Osteoblast (primary cell): ENCODE results near the gene DBX2. TPM values are rescaled to one million over a fixed set of nuclear protein-coding genes. Genes with fewer than 3 reads are reported as not detected.

Experiments used
- DNase-seq: peaks from one replicate; pipeline ENCODE4 v3.0.0; 2011; ENCODE audit warnings: low spot score, mixed read lengths; ENCODE audit not compliant: insufficient read length; ENCODE audit errors: missing footprints
- H2AFZ ChIP-seq: 2 replicates; pipeline ENCODE4 v1.6.0; 2011; ENCODE audit warnings: mild to moderate bottlenecking, low read length
- H3K27ac ChIP-seq: 2 replicates; pipeline ENCODE4 v1.5.1; 2011; ENCODE audit warnings: mild to moderate bottlenecking, low read depth, low read length, moderate library complexity
- H3K27me3 ChIP-seq: 2 replicates; pipeline ENCODE4 v1.6.0; 2012; ENCODE audit warnings: mild to moderate bottlenecking, control low read depth, inconsistent platforms, low read length, moderate library complexity; ENCODE audit not compliant: insufficient read depth
- H3K36me3 ChIP-seq: 2 replicates; pipeline ENCODE4 v1.5.1; 2011; ENCODE audit warnings: mild to moderate bottlenecking, low read length, control low read depth, moderate library complexity; ENCODE audit not compliant: insufficient read depth
- H3K4me1 ChIP-seq: 2 replicates; pipeline ENCODE4 v1.5.1; 2011; ENCODE audit warnings: mild to moderate bottlenecking, low read length, control low read depth, moderate library complexity; ENCODE audit not compliant: insufficient read depth
- H3K4me2 ChIP-seq: 2 replicates; pipeline ENCODE4 v1.6.0; 2011; ENCODE audit warnings: mild to moderate bottlenecking, low read length; ENCODE audit not compliant: insufficient read depth
- H3K4me3 ChIP-seq: fragments of 200-600 bp; sonication (generic); 3 replicates; pipeline ENCODE4 v1.5.1; 2012; ENCODE audit warnings: mild to moderate bottlenecking, low read length, inconsistent platforms; ENCODE audit not compliant: insufficient read depth
- H3K79me2 ChIP-seq: 2 replicates; pipeline ENCODE4 v1.6.0; 2012; ENCODE audit warnings: mild to moderate bottlenecking, low read length, control low read depth, inconsistent platforms; ENCODE audit not compliant: insufficient read depth
- H3K9me3 ChIP-seq: 2 replicates; pipeline ENCODE4 v1.5.1; 2011; ENCODE audit warnings: low read depth, low read length, control low read depth
- H4K20me1 ChIP-seq: 2 replicates; pipeline ENCODE4 v1.6.0; 2012; ENCODE audit warnings: mild to moderate bottlenecking, low read length, control low read depth; ENCODE audit not compliant: insufficient read depth
- CTCF ChIP-seq: IDR thresholded peaks from 2 replicates; pipeline ENCODE4 v1.5.1; 2011; ENCODE audit warnings: mild to moderate bottlenecking, low read depth, low read length, moderate library complexity; ENCODE audit errors: extremely low read depth
- total RNA-seq: library from RNA; depleted of rRNA; stranded (reverse); fragments of >200 nt; gene quantifications from 2 replicates; pipeline ENCODE4 v1.2.3, GENCODE V29; 2012

DBX2 gene
- total RNA-seq, 1 donor: not detected

GRCh38 chr12:44972746-44973421 lies 78.0 kb downstream of the DBX2 start:
- Histone ChIP-seq H2AFZ (no peak overlapping the region), H3K36me3 (no peaks in the 10 kb centered on the region), H3K4me3 (no peak overlapping the region), H3K4me2 (no peak overlapping the region), H3K79me2 (no peaks in the 10 kb centered on the region), H3K9me3 (no peaks in the 10 kb centered on the region), H3K27me3 (no peaks in the 10 kb centered on the region), H3K27ac (no peak overlapping the region), H4K20me1 (no peaks in the 10 kb centered on the region), H3K4me1 (no peaks in the 10 kb centered on the region)
- TF ChIP-seq CTCF: peak; percentile 27
- DNase-seq: no peak

DNA sequence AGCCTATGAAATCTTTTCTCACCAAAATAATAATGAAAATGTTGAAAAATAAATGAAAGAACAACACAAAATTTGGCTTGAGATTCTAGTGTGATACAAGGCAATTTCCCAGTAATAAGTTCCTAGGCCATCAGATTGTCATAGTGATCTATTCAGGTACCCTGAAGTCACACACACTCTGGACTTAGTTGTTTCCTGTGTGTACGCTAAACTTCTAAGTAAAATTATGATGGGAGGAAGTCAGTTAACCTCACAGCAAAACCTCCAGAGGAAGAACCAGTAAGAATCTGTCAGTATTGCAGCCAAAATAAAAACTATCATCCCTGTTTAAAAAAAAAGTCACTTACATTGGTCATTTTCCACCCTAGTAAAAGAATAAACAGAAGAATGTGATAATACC lies 81.9 kb downstream of the DBX2 start:
- H2AFZ ChIP-seq: no peak overlapping the region
- no peak overlapping the region for H3K27ac ChIP-seq
- no peaks in the 10 kb centered on the region for H3K79me2 ChIP-seq
- DNase-seq: no peak
- H3K4me1 ChIP-seq: no peaks in the 10 kb centered on the region
- no peak overlapping the region for H3K4me2 ChIP-seq
- H3K36me3 ChIP-seq: no peaks in the 10 kb centered on the region
- TF ChIP-seq CTCF: no peak
- no peaks in the 10 kb centered on the region for H3K9me3 ChIP-seq
- no peaks in the 10 kb centered on the region for H4K20me1 ChIP-seq
- H3K4me3 ChIP-seq: no peak overlapping the region
- no peaks in the 10 kb centered on the region for H3K27me3 ChIP-seq

Other genes with a start within 250 kb of the DBX2 start
- gene NELL2, start 174.8 kb downstream of the DBX2 start, total RNA-seq: not detected in 2 replicates
- 49.9 and 53.3 TPM in 2 replicates for gene ANO6, start 165.0 kb upstream of the DBX2 start, total RNA-seq